PC-3 (cell line): Measurements from ENCODE around the gene PRSS38. TPM values are rescaled to one million over a fixed set of nuclear protein-coding genes. Genes with fewer than 3 reads are reported as not detected.

Experiments used
- ATAC-seq: fragments of 200-7000 bp; cut with Tn5 transposase; 2 replicates; pipeline ENCODE4 v1.9.1; 2020; ENCODE audit warnings: mild to moderate bottlenecking, moderate library complexity
- BruUV-seq: library from RNA; stranded (reverse); fragments of 400-500 nt; replicated peaks from 2 replicates; lab custom pipeline; 2021; lab: Mats Ljungman, UMichigan
- CTCF ChIA-PET: fragments of 300-600 bp; sonication (Branson Sonifier 250); formaldehyde crosslinking; loops from one replicate; lab custom pipeline; 2022; ENCODE audit warnings: antibody characterized with exemption; lab: Charles Lee
- POLR2A ChIA-PET: fragments of 300-600 bp; sonication (Branson Sonifier 250); formaldehyde crosslinking; loops from one replicate; lab custom pipeline; 2022; ENCODE audit warnings: antibody characterized with exemption; ENCODE audit not compliant: unreplicated experiment; lab: Charles Lee
- DNase-seq: peaks from one replicate; pipeline ENCODE4 v3.0.0-alpha.2; 2015
- H2AFZ ChIP-seq: fragments of 300-600 bp; sonication (generic); 2 replicates; pipeline ENCODE4 v1.6.0; 2016; ENCODE audit warnings: antibody characterized with exemption, low read length
- H3F3A ChIP-seq: fragments of 300-600 bp; sonication (generic); one replicate; pipeline ENCODE4 v1.6.0; 2017; ENCODE audit warnings: antibody characterized with exemption, low read length, control low read depth, mild to moderate bottlenecking; ENCODE audit not compliant: unreplicated experiment
- H3K27ac ChIP-seq: fragments of 300-600 bp; sonication (generic); 2 replicates; pipeline ENCODE4 v1.5.1; 2016; ENCODE audit warnings: mild to moderate bottlenecking, low read length
- H3K27me3 ChIP-seq: fragments of 300-600 bp; sonication (generic); 2 replicates; pipeline ENCODE4 v1.6.1; 2016; ENCODE audit warnings: low read length, mixed read lengths
- H3K36me3 ChIP-seq: fragments of 300-600 bp; sonication (generic); 2 replicates; pipeline ENCODE4 v1.6.1; 2016; ENCODE audit warnings: low read depth, mixed run types, low read length, mixed read lengths
- H3K4me1 ChIP-seq: fragments of 300-600 bp; sonication (generic); 2 replicates; pipeline ENCODE4 v1.5.1; 2016; ENCODE audit warnings: low read length; ENCODE audit not compliant: insufficient read depth
- H3K4me2 ChIP-seq: fragments of 300-600 bp; sonication (generic); 2 replicates; pipeline ENCODE4 v1.6.0; 2016; ENCODE audit warnings: low read length
- H3K4me3 ChIP-seq: fragments of 300-600 bp; sonication (generic); 2 replicates; pipeline ENCODE4 v1.5.1; 2016; ENCODE audit warnings: mild to moderate bottlenecking, low read length, mixed read lengths
- H3K79me2 ChIP-seq: fragments of 300-600 bp; sonication (generic); 2 replicates; pipeline ENCODE4 v1.6.1; 2017; ENCODE audit warnings: low read length, mixed read lengths
- H3K9ac ChIP-seq: fragments of 300-600 bp; sonication (generic); 2 replicates; pipeline ENCODE4 v1.6.0; 2016; ENCODE audit warnings: mild to moderate bottlenecking, low read length
- H3K9me2 ChIP-seq: fragments of 300-600 bp; sonication (generic); replicated peaks from 2 replicates; pipeline ENCODE4 v1.6.1; 2016; ENCODE audit warnings: mixed run types, low read length, mixed read lengths
- H3K9me3 ChIP-seq: fragments of 300-600 bp; sonication (generic); 2 replicates; pipeline ENCODE4 v1.6.1; 2016; ENCODE audit warnings: low read length, mixed read lengths
- H4K20me1 ChIP-seq: fragments of 300-600 bp; sonication (generic); 2 replicates; pipeline ENCODE4 v1.6.1; 2016; ENCODE audit warnings: low read length, mixed read lengths
- CTCF ChIP-seq: fragments of 300-600 bp; sonication (generic); conservative IDR thresholded peaks from 2 replicates; pipeline ENCODE4 v1.5.1; 2017; ENCODE audit warnings: antibody characterized with exemption, low read depth, mild to moderate bottlenecking, low read length
- EZH2 ChIP-seq: fragments of 300-600 bp; sonication (generic); IDR thresholded peaks from one replicate; pipeline ENCODE4 v1.6.1; 2017; ENCODE audit warnings: antibody characterized with exemption, mild to moderate bottlenecking, low read length; ENCODE audit not compliant: unreplicated experiment
- EZH2phosphoT487 ChIP-seq: fragments of 300-600 bp; sonication (generic); IDR thresholded peaks from 2 replicates; pipeline ENCODE4 v1.6.1; 2018; ENCODE audit warnings: mild to moderate bottlenecking, antibody characterized with exemption, low read length, borderline replicate concordance
- intact Hi-C: fragments of 100-400 bp; cut with micrococcal nuclease; formaldehyde crosslinking; loops from 2 replicates; pipeline ENCODE4 v1.9.0; 2023
- total RNA-seq: library from RNA; depleted of rRNA; stranded (reverse); fragments of >200 nt; gene quantifications from 2 replicates; pipeline ENCODE4 v1.2.3, GENCODE V29; 2014

Gene PRSS38
- total RNA-seq, 1 experiment from 2014 or later = not detected

- no peak overlapping the region for H3K27ac ChIP-seq
- ChIA-PET POLR2A (no interaction called here), CTCF (no interaction called here)
- no peak overlapping the region for H3K4me2 ChIP-seq
- H3K79me2 ChIP-seq = no peaks in the 10 kb centered on the region
- no peaks in the 10 kb centered on the region for H3K4me1 ChIP-seq
- H3K4me3 ChIP-seq = no peak overlapping the region
- H3F3A ChIP-seq = no peaks in the 10 kb centered on the region
- no peak for TF ChIP-seq EZH2phosphoT487
- TF ChIP-seq EZH2 = no peak
- no peak for TF ChIP-seq CTCF
- DNase-seq = no peak
- no peaks in the 10 kb centered on the region for H3K36me3 ChIP-seq
- H3K9ac ChIP-seq = no peak overlapping the region
- H3K27me3 ChIP-seq = no peaks in the 10 kb centered on the region
- no TSS peak for BruUV-seq
- intact Hi-C loops = no loop called here
- H4K20me1 ChIP-seq = no peaks in the 10 kb centered on the region
- no peaks in the 10 kb centered on the region for H3K9me3 ChIP-seq
- no peak for ATAC-seq
- H2AFZ ChIP-seq = no peak overlapping the region
- no peaks in the 10 kb centered on the region for H3K9me2 ChIP-seq
Measured at GRCh38 chr1:227856147-227856858, 40.8 kb downstream of the PRSS38 start.

- H4K20me1 ChIP-seq = no peaks in the 10 kb centered on the region
- ChIA-PET POLR2A (no interaction called here), CTCF (no interaction called here)
- H3K4me2 ChIP-seq = no peak overlapping the region
- H2AFZ ChIP-seq = no peak overlapping the region
- no peaks in the 10 kb centered on the region for H3F3A ChIP-seq
- peaks cover 14% of the 10 kb centered on the region for H3K9me3 ChIP-seq
- DNase-seq = no peak
- no peak overlapping the region for H3K4me3 ChIP-seq
- no peaks in the 10 kb centered on the region for H3K9me2 ChIP-seq
- H3K79me2 ChIP-seq = no peaks in the 10 kb centered on the region
- H3K4me1 ChIP-seq = no peaks in the 10 kb centered on the region
- no peak overlapping the region for H3K27ac ChIP-seq
- H3K9ac ChIP-seq = no peak overlapping the region
- intact Hi-C loops = no loop called here
- BruUV-seq = no TSS peak
- ATAC-seq = no peak
- TF ChIP-seq EZH2 = no peak
- TF ChIP-seq EZH2phosphoT487 = no peak
- no peak for TF ChIP-seq CTCF
- 0 out of 2 replicates have a peak, but pooled peaks cover 2% of the 10 kb centered on the region for H3K27me3 ChIP-seq
- no peaks in the 10 kb centered on the region for H3K36me3 ChIP-seq
Measured at GRCh38 chr1:227864882-227865281, 49.4 kb downstream of the PRSS38 start.

- Histone ChIP-seq H3K79me2 (no peaks in the 10 kb centered on the region), H3K27me3 (peaks cover 15% of the 10 kb centered on the region; the same call in 1 of the 2 replicates), H3K27ac (no peak overlapping the region), H3K36me3 (no peaks in the 10 kb centered on the region), H3K9me3 (peaks cover 14% of the 10 kb centered on the region), H2AFZ (no peak overlapping the region), H3K4me2 (no peak overlapping the region), H3K4me3 (no peak overlapping the region), H3K9ac (no peak overlapping the region), H3F3A (no peaks in the 10 kb centered on the region), H3K4me1 (no peaks in the 10 kb centered on the region), H3K9me2 (no peaks in the 10 kb centered on the region), H4K20me1 (no peaks in the 10 kb centered on the region)
- peak; percentile 26 for DNase-seq
- ATAC-seq = peak; percentile 42
- intact Hi-C loops = no loop called here
- ChIA-PET POLR2A (no interaction called here), CTCF (no interaction called here)
- BruUV-seq = no TSS peak
- TF ChIP-seq EZH2 = no peak
- no peak for TF ChIP-seq EZH2phosphoT487
- no peak for TF ChIP-seq CTCF
Measured at GRCh38 chr1:227869279-227869842, 53.9 kb downstream of the PRSS38 start.
